Measurements from ENCODE around the gene DNAH6.

DNAH6 gene

GRCh38 chr2:84694088-84694622 is 177.9 kb downstream of the DNAH6 start:
- TF ChIP-seq SPI1 (IDR thresholded peaks at IDR 0.05; ENCODE audit: low read depth, low read length): no peak
- TF ChIP-seq POU2F2 (IDR thresholded peaks at IDR 0.05; ENCODE audit: low read depth, low read length): no peak
- TF ChIP-seq POLR2AphosphoS5 (IDR thresholded peaks at IDR 0.05; ENCODE audit: low read depth, low read length): no peak
- no peak for TF ChIP-seq TAF1 (IDR thresholded peaks at IDR 0.05; ENCODE audit: low read depth, low read length)
- TF ChIP-seq POLR2A (IDR thresholded peaks at IDR 0.05; ENCODE audit: low read depth, low read length): no peak
- TF ChIP-seq PAX5 (IDR thresholded peaks at IDR 0.05; ENCODE audit: insufficient read depth, low read length, severe bottlenecking): no peak
- FAIRE-seq (no peak), DNase-seq (ENCODE audit: insufficient read length, low spot score) (no peak)

GRCh38 chr2:84697895-84698294 is 181.6 kb downstream of the DNAH6 start:
- FAIRE-seq (no peak), DNase-seq (ENCODE audit: insufficient read length, low spot score) (no peak)
- no peak for TF ChIP-seq SPI1 (IDR thresholded peaks at IDR 0.05; ENCODE audit: low read depth, low read length)
- TF ChIP-seq POLR2A (IDR thresholded peaks at IDR 0.05; ENCODE audit: low read depth, low read length): no peak
- TF ChIP-seq PAX5 (IDR thresholded peaks at IDR 0.05; ENCODE audit: insufficient read depth, low read length, severe bottlenecking): no peak
- no peak for TF ChIP-seq TAF1 (IDR thresholded peaks at IDR 0.05; ENCODE audit: low read depth, low read length)
- TF ChIP-seq POU2F2 (IDR thresholded peaks at IDR 0.05; ENCODE audit: low read depth, low read length): no peak
- no peak for TF ChIP-seq POLR2AphosphoS5 (IDR thresholded peaks at IDR 0.05; ENCODE audit: low read depth, low read length)

- no peak for DNase-seq (ENCODE audit: insufficient read length, low spot score)
Measured at GRCh38 chr2:84700006-84700405, 183.7 kb downstream of the DNAH6 start.

GRCh38 chr2:84701880-84702279 is 185.6 kb downstream of the DNAH6 start:
- TF ChIP-seq PAX5 (IDR thresholded peaks at IDR 0.05; ENCODE audit: insufficient read depth, low read length, severe bottlenecking) (no peak), POU2F2 (IDR thresholded peaks at IDR 0.05; ENCODE audit: low read depth, low read length) (no peak)
- no peak for FAIRE-seq
- DNase-seq (ENCODE audit: insufficient read length, low spot score): no peak

More at GRCh38 chr2:84700006-84700405, 183.7 kb downstream of the DNAH6 start:
- no peak for TF ChIP-seq POLR2A (IDR thresholded peaks at IDR 0.05; ENCODE audit: low read depth, low read length)
- FAIRE-seq: no peak

GRCh38 chr2:84702941-84703340 is 186.6 kb downstream of the DNAH6 start:
- FAIRE-seq (no peak), DNase-seq (ENCODE audit: insufficient read length, low spot score) (no peak)
- TF ChIP-seq PAX5 (IDR thresholded peaks at IDR 0.05; ENCODE audit: insufficient read depth, low read length, severe bottlenecking): no peak
- no peak for TF ChIP-seq POLR2AphosphoS5 (IDR thresholded peaks at IDR 0.05; ENCODE audit: low read depth, low read length)
- no peak for TF ChIP-seq SPI1 (IDR thresholded peaks at IDR 0.05; ENCODE audit: low read depth, low read length)
- no peak for TF ChIP-seq TAF1 (IDR thresholded peaks at IDR 0.05; ENCODE audit: low read depth, low read length)
- TF ChIP-seq POLR2A (IDR thresholded peaks at IDR 0.05; ENCODE audit: low read depth, low read length): no peak
- TF ChIP-seq POU2F2 (IDR thresholded peaks at IDR 0.05; ENCODE audit: low read depth, low read length): no peak

GRCh38 chr2:84703831-84704230 is 187.5 kb downstream of the DNAH6 start:
- no peak for FAIRE-seq
- no peak for DNase-seq (ENCODE audit: insufficient read length, low spot score)
- TF ChIP-seq SPI1 (IDR thresholded peaks at IDR 0.05; ENCODE audit: low read depth, low read length) (no peak), POU2F2 (IDR thresholded peaks at IDR 0.05; ENCODE audit: low read depth, low read length) (no peak), POLR2AphosphoS5 (IDR thresholded peaks at IDR 0.05; ENCODE audit: low read depth, low read length) (no peak), POLR2A (IDR thresholded peaks at IDR 0.05; ENCODE audit: low read depth, low read length) (no peak), PAX5 (IDR thresholded peaks at IDR 0.05; ENCODE audit: insufficient read depth, low read length, severe bottlenecking) (no peak), TAF1 (IDR thresholded peaks at IDR 0.05; ENCODE audit: low read depth, low read length) (no peak)

- FAIRE-seq (no peak), DNase-seq (ENCODE audit: insufficient read length, low spot score) (no peak)
- TF ChIP-seq POLR2A (IDR thresholded peaks at IDR 0.05; ENCODE audit: low read depth, low read length) (no peak), SPI1 (IDR thresholded peaks at IDR 0.05; ENCODE audit: low read depth, low read length) (no peak), TAF1 (IDR thresholded peaks at IDR 0.05; ENCODE audit: low read depth, low read length) (no peak), PAX5 (IDR thresholded peaks at IDR 0.05; ENCODE audit: insufficient read depth, low read length, severe bottlenecking) (no peak), POU2F2 (IDR thresholded peaks at IDR 0.05; ENCODE audit: low read depth, low read length) (no peak), POLR2AphosphoS5 (IDR thresholded peaks at IDR 0.05; ENCODE audit: low read depth, low read length) (no peak)
Measured at GRCh38 chr2:84704505-84705244, 188.4 kb downstream of the DNAH6 start.

GRCh38 chr2:84705858-84706257 is 189.6 kb downstream of the DNAH6 start:
- no peak for TF ChIP-seq PAX5 (IDR thresholded peaks at IDR 0.05; ENCODE audit: insufficient read depth, low read length, severe bottlenecking)
- TF ChIP-seq TAF1 (IDR thresholded peaks at IDR 0.05; ENCODE audit: low read depth, low read length): no peak
- TF ChIP-seq POLR2A (IDR thresholded peaks at IDR 0.05; ENCODE audit: low read depth, low read length): no peak
- TF ChIP-seq POU2F2 (IDR thresholded peaks at IDR 0.05; ENCODE audit: low read depth, low read length): no peak
- no peak for TF ChIP-seq POLR2AphosphoS5 (IDR thresholded peaks at IDR 0.05; ENCODE audit: low read depth, low read length)
- no peak for TF ChIP-seq SPI1 (IDR thresholded peaks at IDR 0.05; ENCODE audit: low read depth, low read length)
- no peak for FAIRE-seq
- no peak for DNase-seq (ENCODE audit: insufficient read length, low spot score)

GRCh38 chr2:84708442-84708841 is 192.1 kb downstream of the DNAH6 start:
- DNase-seq (ENCODE audit: insufficient read length, low spot score) (no peak), FAIRE-seq (no peak)
- TF ChIP-seq POLR2AphosphoS5 (IDR thresholded peaks at IDR 0.05; ENCODE audit: low read depth, low read length): no peak
- TF ChIP-seq PAX5 (IDR thresholded peaks at IDR 0.05; ENCODE audit: insufficient read depth, low read length, severe bottlenecking): no peak
- no peak for TF ChIP-seq POU2F2 (IDR thresholded peaks at IDR 0.05; ENCODE audit: low read depth, low read length)
- no peak for TF ChIP-seq POLR2A (IDR thresholded peaks at IDR 0.05; ENCODE audit: low read depth, low read length)
- no peak for TF ChIP-seq TAF1 (IDR thresholded peaks at IDR 0.05; ENCODE audit: low read depth, low read length)
- TF ChIP-seq SPI1 (IDR thresholded peaks at IDR 0.05; ENCODE audit: low read depth, low read length): no peak

GRCh38 chr2:84711651-84712050 is 195.4 kb downstream of the DNAH6 start:
- FAIRE-seq: no peak
- TF ChIP-seq TAF1 (IDR thresholded peaks at IDR 0.05; ENCODE audit: low read depth, low read length): no peak
- no peak for TF ChIP-seq SPI1 (IDR thresholded peaks at IDR 0.05; ENCODE audit: low read depth, low read length)
- TF ChIP-seq POU2F2 (IDR thresholded peaks at IDR 0.05; ENCODE audit: low read depth, low read length): no peak
- no peak for TF ChIP-seq PAX5 (IDR thresholded peaks at IDR 0.05; ENCODE audit: insufficient read depth, low read length, severe bottlenecking)
- TF ChIP-seq POLR2A (IDR thresholded peaks at IDR 0.05; ENCODE audit: low read depth, low read length): no peak
- no peak for TF ChIP-seq POLR2AphosphoS5 (IDR thresholded peaks at IDR 0.05; ENCODE audit: low read depth, low read length)
- DNase-seq (ENCODE audit: insufficient read length, low spot score): no peak
